Measurements from ENCODE around the gene MYADM. TPM values are rescaled to one million over a fixed set of nuclear protein-coding genes. Genes with fewer than 3 reads are reported as not detected.

MYADM gene
- total and polyA plus RNA-seq, 4 donors, result 2.6 to 28.0 (median 6.6) TPM

- H3K27me3 ChIP-seq (ENCODE audit: control insufficient read depth in 4 of 4, insufficient read depth in 4 of 4, low read length in 3 of 4), result no peaks in the 10 kb centered on the region
- DNase-seq (ENCODE audit: low spot score), result no peak
- H3K9ac ChIP-seq (ENCODE audit: low read depth in 1 of 2, low read length in 2 of 2), result no peak overlapping the region
- H3K9me3 ChIP-seq (ENCODE audit: control insufficient read depth in 4 of 4, low read length in 3 of 4), result no peaks in the 10 kb centered on the region
- no peaks in the 10 kb centered on the region for H3K36me3 ChIP-seq (ENCODE audit: control insufficient read depth in 4 of 4, insufficient read depth in 3 of 4, low read depth in 1 of 4, low read length in 3 of 4)
- no peak overlapping the region for H3K4me3 ChIP-seq (ENCODE audit: low read depth in 1 of 3, low read length in 3 of 3)
- H3K4me1 ChIP-seq (ENCODE audit: control insufficient read depth in 4 of 4, insufficient read depth in 4 of 4, low read length in 3 of 4), result no peaks in the 10 kb centered on the region
- TF ChIP-seq MAX (IDR thresholded peaks at IDR 0.05) (no peak), EGR1 (IDR thresholded peaks at IDR 0.05; ENCODE audit: low read depth in 2 of 2) (no peak), ZBTB33 (IDR thresholded peaks at IDR 0.05) (no peak), HNF4A (conservative IDR thresholded peaks at IDR 0.05) (no peak)
- H3K27ac ChIP-seq (ENCODE audit: low read depth in 1 of 2, low read length in 2 of 2), result no peak overlapping the region
- WGBS, result 79% methylated on average over 7 of the region's 7 CpGs
These were observed 49.7 kb downstream of the MYADM start for GRCh38 chr19:53917356-53917755.

Other genes with a start within 250 kb of the MYADM start
- gene DPRX, start 235.9 kb upstream of the MYADM start, total RNA-seq, result not detected
- gene DPRX, start 235.9 kb upstream of the MYADM start, polyA plus RNA-seq, result not detected
- gene NLRP12, start 43.6 kb upstream of the MYADM start, total RNA-seq, result 1 to 10 TPM in 1 of 2 donors, under 1 TPM in 1; 0.98 to 1.8 TPM
- gene NLRP12, start 43.6 kb upstream of the MYADM start, polyA plus RNA-seq, result under 1 TPM; 0.10 to 0.18 TPM
- gene PRKCG, start 14.3 kb downstream of the MYADM start, total RNA-seq, result under 1 TPM in 1 of 2 donors, not detected in 1; 0.09 TPM
- gene PRKCG, start 14.3 kb downstream of the MYADM start, polyA plus RNA-seq, result not detected
- gene CACNG7, start 41.4 kb downstream of the MYADM start, total RNA-seq, result not detected
- not detected for gene CACNG7, start 41.4 kb downstream of the MYADM start, polyA plus RNA-seq
- gene CACNG8, start 95.1 kb downstream of the MYADM start, total RNA-seq, result not detected
- gene CACNG8, start 95.1 kb downstream of the MYADM start, polyA plus RNA-seq, result under 1 TPM in 1 of 2 donors, not detected in 1; under 0.01 TPM
- gene CACNG6, start 123.8 kb downstream of the MYADM start, total RNA-seq, result not detected
- not detected for gene CACNG6, start 123.8 kb downstream of the MYADM start, polyA plus RNA-seq
- gene VSTM1, start 196.0 kb downstream of the MYADM start, total RNA-seq, result 1 to 10 TPM in 1 of 2 donors, not detected in 1; 1.3 TPM
- under 1 TPM in 1 of 2 donors, not detected in 1; 0.07 TPM for gene VSTM1, start 196.0 kb downstream of the MYADM start, polyA plus RNA-seq
- gene TARM1, start 213.5 kb downstream of the MYADM start, total RNA-seq, result not detected
- not detected for gene TARM1, start 213.5 kb downstream of the MYADM start, polyA plus RNA-seq
- 1 to 10 TPM in 1 of 2 donors, under 1 TPM in 1; 0.65 to 1.0 TPM for gene OSCAR, start 232.9 kb downstream of the MYADM start, total RNA-seq
- gene OSCAR, start 232.9 kb downstream of the MYADM start, polyA plus RNA-seq, result 1 to 10 TPM in 1 of 2 donors, under 1 TPM in 1; 0.60 to 2.0 TPM
- gene NDUFA3, start 235.0 kb downstream of the MYADM start, total RNA-seq, result 10 to 100 TPM in 1 of 2 donors, 1 to 10 TPM in 1; 5.9 to 10.6 TPM
- gene NDUFA3, start 235.0 kb downstream of the MYADM start, polyA plus RNA-seq, result 100 to 1,000 TPM; 126 to 343 TPM
- gene TFPT, start 247.8 kb downstream of the MYADM start, total RNA-seq, result 1 to 10 TPM; 2.4 to 4.9 TPM
- 1 to 10 TPM; 3.5 to 5.6 TPM for gene TFPT, start 247.8 kb downstream of the MYADM start, polyA plus RNA-seq
- 10 to 100 TPM; 23.8 to 33.0 TPM for gene PRPF31, start 247.9 kb downstream of the MYADM start, total RNA-seq
- gene PRPF31, start 247.9 kb downstream of the MYADM start, polyA plus RNA-seq, result 10 to 100 TPM; 25.8 to 31.7 TPM